Activated CD4-positive, alpha-beta T cell treated with anti-CD3 and anti-CD28 coated beads, Interleukin-2, amount 50 U/mL, for 24 hours (primary cell): ENCODE data around the gene CCDC71L.
"Not testable (repeated sequence)": the region's sequence is repeated elsewhere in the genome, so short reads cannot be mapped to it uniquely, and the experiment has no call there.

ENCODE experiments used
- DNase-seq, 2 donors: peaks; one replicate each; pipeline ENCODE4 v3.0.0-alpha.2; 2020; ENCODE audit warnings: low read depth in 1 of 2, low spot score in 1 of 2

CCDC71L gene

DNA sequence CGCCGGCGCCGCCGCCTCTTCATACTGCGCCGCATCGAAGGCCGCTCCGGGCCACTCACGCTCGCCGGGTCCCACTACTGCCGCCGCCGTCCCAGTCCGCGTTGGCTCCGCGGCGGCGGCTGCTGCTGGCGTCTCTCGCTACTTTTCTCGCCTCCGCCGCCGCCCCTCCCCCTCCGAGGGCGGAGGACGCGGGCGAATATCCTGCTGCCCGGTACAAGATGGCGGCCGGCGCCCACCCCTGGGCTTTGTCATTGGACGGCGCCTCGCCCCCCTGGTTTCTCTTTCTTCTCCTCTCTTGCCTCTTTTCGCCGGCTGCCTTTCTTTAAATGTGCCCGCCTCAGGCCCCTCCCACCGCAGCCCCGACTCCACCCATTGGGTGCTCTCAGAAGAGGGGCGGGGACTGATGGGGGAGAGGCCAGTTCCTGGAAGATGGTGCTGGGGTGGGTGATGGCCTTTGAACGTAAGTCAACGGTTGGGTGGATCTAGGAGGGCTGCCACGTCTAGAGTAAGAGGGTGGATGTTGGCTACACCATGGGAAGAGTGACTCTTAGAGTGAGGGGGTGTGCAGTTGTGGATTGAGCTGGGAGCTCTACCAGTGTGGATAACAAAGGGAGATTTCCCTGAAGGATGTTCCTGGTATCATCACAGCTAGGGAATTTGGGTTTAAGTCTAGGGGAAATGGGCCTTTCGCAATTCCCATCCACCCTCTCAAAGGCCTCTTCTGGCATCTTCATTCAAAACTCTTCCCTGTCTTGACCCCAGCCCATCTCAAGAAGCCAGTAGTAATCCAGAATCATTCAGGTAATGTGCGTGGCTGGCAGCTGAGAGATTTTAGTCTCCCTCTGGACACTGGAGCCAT is at the start of gene CCDC71L:
CCDC71L (minus strand) TSS at position 297 of the 859 bp plus-strand sequence; CDS start at position 35, 262 bp downstream.
- DNase-seq: peak; percentile 85 to 87

DNA sequence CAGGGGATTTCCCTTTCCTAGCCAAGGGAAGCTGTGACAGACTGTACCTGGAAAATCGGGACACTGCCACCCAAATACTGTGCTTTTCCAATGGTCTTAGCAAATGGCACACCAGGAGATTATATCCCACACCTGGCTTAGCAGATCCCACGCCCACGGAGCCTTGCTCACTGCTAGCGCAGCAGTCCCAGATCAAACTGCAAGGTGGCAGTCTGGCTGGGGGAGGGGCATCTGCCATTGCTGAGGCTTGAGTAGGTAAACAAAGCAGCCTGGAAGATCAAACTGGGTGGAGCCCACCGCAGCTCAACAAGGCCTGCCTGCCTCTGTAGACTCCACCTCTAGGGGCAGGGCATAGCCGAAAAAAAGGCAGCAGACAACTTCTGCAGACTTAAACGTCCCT is 48.6 kb upstream of the CCDC71L start:
- DNase-seq: not testable (repeated sequence)

DNA sequence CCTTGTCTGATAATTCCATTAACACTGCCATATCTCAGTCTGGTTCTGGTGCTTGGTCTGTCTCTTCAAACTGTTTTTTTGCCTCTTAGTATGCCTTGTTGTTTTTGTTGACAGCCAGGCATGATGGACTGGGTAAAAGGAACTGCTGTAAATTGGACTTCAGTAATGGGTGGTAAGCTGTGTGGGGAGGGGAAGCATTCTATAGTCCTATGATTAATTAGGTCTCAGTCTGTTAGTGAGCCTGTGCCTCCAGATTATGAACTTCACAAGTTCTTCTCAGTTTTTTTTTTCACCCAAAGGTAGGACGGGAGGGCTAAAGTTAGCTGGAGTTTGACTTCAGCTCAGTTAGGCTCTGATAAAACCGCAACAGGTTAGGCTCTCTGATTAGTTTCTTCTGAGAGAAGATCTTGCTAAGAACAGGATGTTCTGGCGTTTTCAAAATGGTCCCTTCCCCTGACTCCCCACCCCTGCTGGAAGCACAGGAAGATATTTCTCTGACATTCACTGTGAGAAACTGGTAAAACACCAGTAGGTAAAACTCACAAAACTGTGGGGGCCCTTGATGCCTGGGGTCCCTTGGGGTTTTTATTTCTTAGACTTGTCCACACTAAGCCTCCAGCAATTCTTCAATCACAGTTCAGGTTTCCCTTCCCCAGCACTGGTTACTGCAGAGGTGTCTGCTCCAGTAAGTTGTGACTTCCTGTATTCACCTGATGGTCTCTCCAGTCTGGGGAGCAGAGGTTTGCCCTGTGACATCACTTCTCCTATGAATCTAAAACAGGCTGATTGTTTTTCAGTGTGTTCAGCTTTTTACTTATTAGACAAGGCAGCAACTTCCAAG is 43.3 kb upstream of the CCDC71L start:
- DNase-seq: no peak

DNA sequence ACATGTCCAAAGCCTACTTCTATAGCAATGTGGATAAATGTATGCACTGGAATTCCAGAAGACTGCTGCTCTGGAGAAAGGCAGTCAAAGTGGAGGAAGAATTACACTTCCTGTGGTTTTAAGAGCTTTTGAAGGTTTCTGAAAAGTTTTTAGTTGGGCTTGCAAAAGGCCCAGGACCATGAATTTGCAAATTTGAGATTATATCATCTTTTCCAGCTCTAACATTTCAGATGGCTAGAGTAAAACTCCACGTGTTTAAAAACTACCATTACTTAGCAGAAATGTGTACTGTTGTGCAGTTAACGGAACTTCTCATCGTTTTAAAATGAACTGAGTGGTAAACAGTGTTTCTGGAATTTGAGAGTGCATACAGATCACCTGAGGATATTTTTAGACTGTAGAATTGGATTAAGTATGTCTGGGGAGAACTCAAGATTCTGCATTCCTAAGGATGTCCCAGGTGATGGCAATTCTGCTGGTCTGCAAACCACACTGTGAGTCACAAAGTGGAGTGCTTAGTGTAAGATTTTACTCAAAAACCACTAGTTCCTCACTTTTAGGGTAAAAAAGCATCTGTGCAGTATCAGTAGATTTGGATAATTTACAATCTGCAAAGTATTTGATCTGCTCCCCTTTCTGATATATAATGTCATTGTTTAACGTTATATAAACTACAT is 32.9 kb upstream of the CCDC71L start:
- no peak for DNase-seq

GRCh38 chr7:106692450-106693051 is 31.6 kb upstream of the CCDC71L start:
- no peak for DNase-seq

- DNase-seq: not testable (repeated sequence)
Measured at GRCh38 chr7:106688161-106688560, 27.2 kb upstream of the CCDC71L start.

GRCh38 chr7:106683941-106684340 is 23.0 kb upstream of the CCDC71L start:
- no peak for DNase-seq

DNA sequence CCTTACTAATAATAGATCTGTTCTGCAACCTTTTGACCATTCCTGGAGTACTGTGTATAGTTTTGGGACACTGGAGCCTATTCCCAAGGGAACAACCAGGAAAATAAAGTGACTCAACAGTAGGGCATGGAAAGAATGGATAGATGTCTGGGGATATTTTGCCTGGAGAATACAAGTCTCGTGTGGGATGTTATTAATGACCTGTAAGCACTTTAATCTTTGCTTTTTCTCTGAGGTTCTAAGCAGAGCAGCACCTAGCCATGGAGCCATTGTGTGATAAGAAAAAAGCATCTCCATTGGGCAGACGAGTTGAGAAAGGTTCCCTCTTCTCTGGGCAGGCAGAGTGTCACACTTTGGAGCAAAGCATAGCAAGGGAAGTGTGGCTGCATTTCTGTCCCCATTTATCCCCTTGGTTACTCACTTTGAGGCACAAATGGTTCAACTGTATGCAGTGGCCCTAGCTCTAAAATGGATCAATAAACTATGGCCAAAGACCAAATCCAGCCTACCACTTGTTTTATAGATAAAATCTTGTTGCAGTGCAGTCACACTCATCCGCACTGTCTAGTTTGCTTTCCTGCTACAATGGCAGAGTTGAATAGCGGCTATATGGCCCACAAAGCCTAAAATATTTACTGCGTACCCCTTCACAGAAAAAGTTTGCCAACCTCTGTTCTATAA is 21.0 kb upstream of the CCDC71L start:
- DNase-seq: no peak

DNA sequence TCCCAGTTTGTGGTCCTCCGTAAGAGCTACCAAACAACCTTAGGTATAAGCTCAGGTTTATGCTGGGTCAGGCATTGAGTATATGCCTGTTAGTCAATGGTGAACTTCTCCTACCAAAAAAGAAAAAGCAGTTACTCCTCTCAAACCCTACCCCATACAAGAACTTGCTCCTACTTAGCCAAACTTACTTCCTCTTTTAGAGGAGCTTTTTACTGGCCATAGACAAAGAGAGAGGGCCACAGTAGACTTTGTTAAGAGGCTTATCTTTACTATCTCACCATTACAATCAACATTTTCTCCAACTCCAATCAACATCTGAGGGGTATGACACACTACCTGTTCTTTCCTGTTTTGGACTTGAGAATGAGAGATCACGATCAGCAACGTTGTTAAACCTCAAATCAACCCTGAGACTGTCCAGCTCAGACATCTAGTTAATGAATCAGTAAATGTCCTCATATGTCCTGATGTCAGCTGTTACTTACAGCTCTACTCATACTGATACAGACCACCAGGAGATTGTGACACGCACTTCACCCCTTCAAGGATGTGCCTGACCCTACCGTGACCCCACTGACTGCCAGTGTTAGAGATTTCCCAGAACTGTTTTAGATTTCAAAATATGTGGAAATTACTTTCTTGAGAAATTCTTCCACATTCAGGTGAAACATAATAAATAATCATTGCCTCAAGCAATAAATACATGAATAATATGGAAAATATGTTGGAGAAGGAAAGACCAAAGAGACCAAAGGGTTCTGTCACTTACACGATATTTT is 18.4 kb upstream of the CCDC71L start:
- DNase-seq: no peak

DNA sequence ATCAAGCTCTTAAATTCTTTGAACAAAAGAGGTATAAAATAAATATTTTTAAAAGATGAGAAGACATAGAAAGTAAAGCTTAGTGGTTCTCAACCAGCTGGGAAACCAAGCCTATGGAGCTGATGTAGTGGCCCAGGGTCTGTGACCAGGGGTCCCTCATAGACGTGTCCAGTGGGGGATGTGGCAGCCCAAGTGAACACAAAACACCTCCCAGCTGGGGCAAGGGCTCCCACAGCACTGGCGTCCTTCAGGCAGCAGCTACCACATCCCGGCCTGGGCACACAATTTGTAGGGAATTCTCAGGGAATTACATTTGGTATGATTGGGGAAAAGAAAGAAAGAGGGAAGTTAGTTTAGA is 17.8 kb upstream of the CCDC71L start:
- DNase-seq: no peak

DNA sequence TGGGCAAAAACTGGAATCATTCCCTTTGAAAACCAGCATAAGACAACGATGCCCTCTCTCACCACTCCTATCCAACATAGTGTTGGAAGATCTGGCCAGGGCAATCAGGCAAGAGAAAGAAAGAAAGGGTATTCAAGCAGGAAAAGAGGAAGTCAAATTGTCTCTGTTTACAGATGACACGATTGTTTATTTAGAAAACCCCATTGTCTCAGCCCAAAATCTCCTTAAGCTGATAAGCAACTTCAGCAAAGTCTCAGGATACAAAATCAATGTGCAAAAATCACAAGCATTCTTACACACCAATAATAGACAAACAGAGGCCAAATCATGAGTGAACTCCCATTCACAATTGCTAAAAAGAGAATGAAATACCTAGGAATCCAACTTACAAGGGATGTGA is 15.5 kb upstream of the CCDC71L start:
- not testable (repeated sequence) for DNase-seq

DNA sequence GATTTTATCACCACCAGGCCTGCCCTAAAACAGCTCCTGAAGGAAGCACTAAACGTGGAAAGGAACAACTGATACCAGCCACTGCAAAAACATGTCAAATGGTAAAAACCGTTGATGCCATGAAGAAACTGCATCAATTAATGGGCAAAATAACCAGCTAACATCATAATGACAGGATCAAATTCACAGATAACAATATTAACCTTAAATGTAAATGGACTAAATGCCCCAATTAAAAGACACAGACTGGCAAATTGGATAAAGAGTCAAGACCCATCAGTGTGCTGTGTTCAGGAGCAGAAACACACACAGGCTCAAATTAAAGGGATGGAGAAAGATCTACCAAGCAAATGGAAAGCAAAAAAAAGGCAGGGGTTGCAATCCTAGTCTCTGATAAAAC is 12.7 kb upstream of the CCDC71L start:
- not testable (repeated sequence) for DNase-seq

- DNase-seq: not testable (repeated sequence)
Measured at GRCh38 chr7:106671930-106672329, 11.0 kb upstream of the CCDC71L start.

GRCh38 chr7:106671160-106671559 is 10.2 kb upstream of the CCDC71L start:
- no peak for DNase-seq

DNA sequence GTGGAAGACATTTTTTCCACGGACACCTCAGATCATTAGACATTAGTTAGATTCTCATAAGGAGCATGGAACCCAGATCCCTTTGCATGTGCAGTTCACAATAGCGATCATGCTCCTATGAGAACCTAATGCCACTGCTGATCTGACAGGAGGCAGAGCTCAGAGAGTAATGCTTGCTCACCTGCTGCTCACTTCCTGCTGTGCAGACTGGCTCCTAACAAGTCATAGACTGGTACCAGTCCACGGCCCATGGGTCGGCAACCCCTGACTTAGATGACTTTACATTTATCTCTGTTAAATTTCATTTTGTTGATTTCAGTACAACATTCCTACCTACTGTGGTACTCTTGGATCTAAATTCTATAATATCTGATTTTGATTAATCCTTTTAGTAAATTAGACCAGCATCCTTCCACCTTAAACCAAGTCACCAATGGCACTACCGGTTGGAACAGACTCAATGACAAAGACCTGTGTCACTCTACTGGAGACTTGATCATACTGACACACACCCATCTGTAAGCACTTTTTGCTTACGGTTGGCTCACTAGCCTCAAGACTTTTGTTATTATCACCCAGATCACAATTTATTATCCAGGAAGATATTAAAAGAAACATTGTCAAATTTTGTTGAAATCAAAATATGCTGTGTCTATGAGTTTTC is 8.0 kb upstream of the CCDC71L start:
- no peak for DNase-seq

GRCh38 chr7:106666353-106666752 is 5.4 kb upstream of the CCDC71L start:
- no peak for DNase-seq

- DNase-seq: no peak
Measured at GRCh38 chr7:106664343-106664742, 3.4 kb upstream of the CCDC71L start.

- DNase-seq: peak; percentile 64 to 74
Measured at GRCh38 chr7:106659963-106660861, 746 bp downstream of the CCDC71L start.
